H9 (cell line): ENCODE measurements around the gene BRI3BP. TPM values are rescaled to one million over a fixed set of nuclear protein-coding genes. Genes with fewer than 3 reads are reported as not detected.

Experiments
- DNase-seq: peaks from one replicate; pipeline ENCODE4 v3.0.0-alpha.2; 2017
- H2AFZ ChIP-seq: one replicate; pipeline ENCODE4 v1.6.1; 2013; ENCODE audit warnings: mild to moderate bottlenecking, low read length, control low read depth, moderate library complexity
- H2AK5ac ChIP-seq: 2 replicates; pipeline ENCODE4 v1.6.1; 2013; ENCODE audit warnings: low read length, control low read depth, mixed read lengths; ENCODE audit not compliant: insufficient read length
- H2BK120ac ChIP-seq: one replicate; pipeline ENCODE4 v1.6.1; 2013; ENCODE audit warnings: low read depth, mild to moderate bottlenecking, low read length, control low read depth, inconsistent platforms; ENCODE audit not compliant: poor library complexity, severe bottlenecking
- H2BK12ac ChIP-seq: 2 replicates; pipeline ENCODE4 v1.6.1; 2013; ENCODE audit warnings: low read length, control low read depth, mixed read lengths, low read depth; ENCODE audit not compliant: insufficient read length
- H2BK15ac ChIP-seq: 2 replicates; pipeline ENCODE4 v1.6.1; 2013; ENCODE audit warnings: low read depth, low read length, control low read depth
- H2BK20ac ChIP-seq: one replicate; pipeline ENCODE4 v1.6.1; 2013; ENCODE audit warnings: low read depth, mild to moderate bottlenecking, low read length, control low read depth, inconsistent platforms; ENCODE audit not compliant: poor library complexity, severe bottlenecking
- H2BK5ac ChIP-seq: 2 replicates; pipeline ENCODE4 v1.6.1; 2013; ENCODE audit warnings: low read length, control low read depth, mixed read lengths; ENCODE audit not compliant: insufficient read length
- H3K14ac ChIP-seq: 2 replicates; pipeline ENCODE4 v1.6.1; 2013; ENCODE audit warnings: low read length, control low read depth; ENCODE audit not compliant: insufficient read depth
- H3K18ac ChIP-seq: 2 replicates; pipeline ENCODE4 v1.6.1; 2013; ENCODE audit warnings: low read depth, mild to moderate bottlenecking, mixed read lengths, low read length, control low read depth; ENCODE audit not compliant: insufficient read length
- H3K23ac ChIP-seq: 2 replicates; pipeline ENCODE4 v1.6.1; 2013; ENCODE audit warnings: low read length, control low read depth, mixed read lengths, low read depth; ENCODE audit not compliant: insufficient read length
- H3K23me2 ChIP-seq: 2 replicates; pipeline ENCODE4 v1.6.1; 2013; ENCODE audit warnings: low read depth, mild to moderate bottlenecking, mixed read lengths, low read length, control low read depth; ENCODE audit not compliant: insufficient read length, poor library complexity, severe bottlenecking
- H3K27ac ChIP-seq: 2 replicates; pipeline ENCODE4 v1.5.1; 2013; ENCODE audit warnings: low read length, control low read depth, mixed read lengths, low read depth; ENCODE audit not compliant: insufficient read length
- H3K27me3 ChIP-seq: 2 replicates; pipeline ENCODE4 v1.6.1; 2013; ENCODE audit warnings: low read length, control low read depth, inconsistent platforms; ENCODE audit not compliant: insufficient read depth
- H3K4ac ChIP-seq: 2 replicates; pipeline ENCODE4 v1.6.1; 2013; ENCODE audit warnings: low read depth, mild to moderate bottlenecking, control low read depth, inconsistent platforms, low read length, moderate library complexity
- H3K4me1 ChIP-seq: 2 replicates; pipeline ENCODE4 v1.6.1; 2013; ENCODE audit warnings: low read length, control low read depth, inconsistent platforms; ENCODE audit not compliant: insufficient read depth
- H3K4me2 ChIP-seq: 2 replicates; pipeline ENCODE4 v1.6.1; 2013; ENCODE audit warnings: low read length, control low read depth, mixed read lengths; ENCODE audit not compliant: insufficient read length, insufficient read depth
- H3K56ac ChIP-seq: 2 replicates; pipeline ENCODE4 v1.6.1; 2013; ENCODE audit warnings: low read depth, mild to moderate bottlenecking, mixed read lengths, low read length, control low read depth; ENCODE audit not compliant: insufficient read length
- H3K79me1 ChIP-seq: 2 replicates; pipeline ENCODE4 v1.6.1; 2013; ENCODE audit warnings: low read depth, mild to moderate bottlenecking, moderate library complexity, low read length, control low read depth, inconsistent platforms; ENCODE audit not compliant: insufficient read depth, poor library complexity, severe bottlenecking
- H3K79me2 ChIP-seq: 2 replicates; pipeline ENCODE4 v1.6.1; 2013; ENCODE audit warnings: low read length, control low read depth, inconsistent platforms; ENCODE audit not compliant: insufficient read depth
- H3K9ac ChIP-seq: 2 replicates; pipeline ENCODE4 v1.6.1; 2013; ENCODE audit warnings: low read length, control low read depth, mixed read lengths; ENCODE audit not compliant: insufficient read length; ENCODE audit errors: extremely low read depth
- H3K9me3 ChIP-seq: one replicate; pipeline ENCODE4 v1.6.1; 2013; ENCODE audit warnings: low read depth, low read length, inconsistent platforms; ENCODE audit not compliant: control insufficient read depth
- H3T11ph ChIP-seq: one replicate; pipeline ENCODE4 v1.6.1; 2013; ENCODE audit warnings: mild to moderate bottlenecking, low read length, control low read depth, inconsistent platforms
- H4K20me1 ChIP-seq: one replicate; pipeline ENCODE4 v1.6.1; 2013; ENCODE audit not compliant: control insufficient read depth, insufficient read length, insufficient read depth
- H4K5ac ChIP-seq: 2 replicates; pipeline ENCODE4 v1.6.1; 2013; ENCODE audit warnings: low read depth, mild to moderate bottlenecking, mixed read lengths, low read length, control low read depth; ENCODE audit not compliant: insufficient read length
- H4K8ac ChIP-seq: replicated peaks from 2 replicates; pipeline ENCODE4 v1.6.1; 2013; ENCODE audit warnings: low read length, control low read depth, mixed read lengths, low read depth; ENCODE audit not compliant: insufficient read length
- H4K91ac ChIP-seq: 2 replicates; pipeline ENCODE4 v1.6.1; 2013; ENCODE audit warnings: low read depth, mild to moderate bottlenecking, moderate library complexity, mixed read lengths, low read length, control low read depth; ENCODE audit not compliant: insufficient read length
- H3K27ac Mint-ChIP-seq, 3 experiments: 2 replicates in 2 of 3; 3 replicates in 1 of 3; pipeline ENCODE4 v1.8.0; 2020 to 2021; ENCODE audit warnings: mixed read lengths in 3 of 3, mild to moderate bottlenecking in 1 of 3, moderate library complexity in 1 of 3
- H3K27me3 Mint-ChIP-seq: 2 replicates; pipeline ENCODE4 v1.8.0; 2021; ENCODE audit warnings: low read depth, mild to moderate bottlenecking, moderate library complexity, mixed read lengths
- H3K36me3 Mint-ChIP-seq, 3 experiments: 2 replicates in 2 of 3; 3 replicates in 1 of 3; pipeline ENCODE4 v1.8.0; 2020 to 2021; ENCODE audit warnings: low read depth in 3 of 3, mixed read lengths in 3 of 3; ENCODE audit not compliant: insufficient read depth in 1 of 3
- H3K4me1 Mint-ChIP-seq, 2 experiments: 2 replicates each; pipeline ENCODE4 v1.8.0; 2020; ENCODE audit warnings: mixed read lengths in 2 of 2
- H3K4me3 Mint-ChIP-seq, 2 experiments: 2 replicates in 1 of 2; 3 replicates in 1 of 2; pipeline ENCODE4 v1.8.0; 2020 to 2021; ENCODE audit warnings: mild to moderate bottlenecking in 2 of 2, mixed read lengths in 2 of 2, moderate library complexity in 1 of 2
- H3K9me3 Mint-ChIP-seq, 2 experiments: 2 replicates in 1 of 2; 3 replicates in 1 of 2; pipeline ENCODE4 v1.8.0; 2020; ENCODE audit warnings: mild to moderate bottlenecking in 2 of 2, mixed read lengths in 2 of 2, moderate library complexity in 1 of 2
- CTCF ChIP-seq: fragments of 200-600 bp; sonication (generic); conservative IDR thresholded peaks from 3 replicates; pipeline ENCODE4 v1.8.0; 2021; ENCODE audit warnings: antibody characterized with exemption, mild to moderate bottlenecking
- WGBS: extraction: QIAGEN DNeasy Blood & Tissue Kit; methylation state at CpG from one replicate; pipeline ENCODE4 v1.1.7; 2013; ENCODE audit warnings: missing lambda C conversion rate, low lambda C conversion rate, mixed read lengths; ENCODE audit not compliant: insufficient read length; ENCODE audit errors: extremely low coverage; 5-methylcytosine and 5-hydroxymethylcytosine counted together
- total RNA-seq: library from RNA; stranded (reverse); gene quantifications from 2 replicates; pipeline ENCODE4 v1.2.1, GENCODE V29; 2021

Gene BRI3BP
- total RNA-seq, 1 experiment from 2014 or later: 10.5 TPM

- no peak overlapping the region for H2BK120ac ChIP-seq
- Mint-ChIP-seq H3K4me3 (no peak overlapping the region), H3K36me3 (peaks cover 15 to 83% (median 45%) of the 10 kb centered on the region in 3 experiments; a peak in 6 of 7 replicates), H3K27me3 (no peaks in the 10 kb centered on the region), H3K9me3 (no peaks in the 10 kb centered on the region), H3K27ac (no peak overlapping the region), H3K4me1 (no peaks in the 10 kb centered on the region)
- no peaks in the 10 kb centered on the region for H3K79me1 ChIP-seq
- H3K27ac ChIP-seq: no peak overlapping the region
- H4K91ac ChIP-seq: no peak overlapping the region
- no peak overlapping the region for H2BK20ac ChIP-seq
- H2BK12ac ChIP-seq: no peak overlapping the region
- TF ChIP-seq CTCF: no peak
- H3K56ac ChIP-seq: no peak overlapping the region
- no peak overlapping the region for H2AFZ ChIP-seq
- H2BK15ac ChIP-seq: no peak overlapping the region
- no CpG with 5 or more reads among the region's 10 CpGs for WGBS
- H3K9me3 ChIP-seq: no peaks in the 10 kb centered on the region
- H3K23me2 ChIP-seq: no peaks in the 10 kb centered on the region
- no peaks in the 10 kb centered on the region for H3K4me1 ChIP-seq
- no peak overlapping the region for H3K4me2 ChIP-seq
- no peak overlapping the region for H3T11ph ChIP-seq
- H4K20me1 ChIP-seq: no peaks in the 10 kb centered on the region
- no peak overlapping the region for H3K9ac ChIP-seq
- H3K18ac ChIP-seq: no peak overlapping the region
- H2BK5ac ChIP-seq: no peak overlapping the region
- H3K23ac ChIP-seq: no peak overlapping the region
- H3K4ac ChIP-seq: no peak overlapping the region
- DNase-seq: no peak
- H4K5ac ChIP-seq: no peak overlapping the region
- no peaks in the 10 kb centered on the region for H3K79me2 ChIP-seq
- no peaks in the 10 kb centered on the region for H3K27me3 ChIP-seq
- no peak overlapping the region for H2AK5ac ChIP-seq
- H3K14ac ChIP-seq: no peak overlapping the region
- H4K8ac ChIP-seq: no peak overlapping the region
Measured at GRCh38 chr12:124972211-124972610, 21.2 kb upstream of the BRI3BP start.
